Measurements from ENCODE around the gene CHRNG.

The CHRNG gene

GRCh38 chr2:232539298-232540231 is at the start of gene CHRNG:
Gene CHRNG, plus strand, starts transcription at chr2:232539692. Its CDS starts 56 bp downstream, at chr2:232539748.
- DNase-seq (no peak), ATAC-seq (ENCODE audit: insufficient read depth, low read depth) (no peak)
- Histone ChIP-seq H3K27me3 (ENCODE audit: insufficient read depth, low read length, poor library complexity) (no peaks in the 10 kb centered on the region), H3K4me1 (ENCODE audit: insufficient read depth, low read length) (no peaks in the 10 kb centered on the region), H3K79me2 (ENCODE audit: insufficient read depth, low read length) (no peaks in the 10 kb centered on the region), H3K4me2 (ENCODE audit: insufficient read depth, low read length) (no peak within 1 kb of the TSS), H4K20me1 (ENCODE audit: insufficient read depth, low read length) (peaks cover 23% of the 10 kb centered on the region), H3K9ac (ENCODE audit: low read depth, low read length) (no peak within 1 kb of the TSS), H3K4me3 (ENCODE audit: low read depth in 1 of 2, low read length in 2 of 2) (no peak within 1 kb of the TSS), H2AFZ (ENCODE audit: low read depth, low read length) (no peak within 1 kb of the TSS), H3K9me3 (ENCODE audit: insufficient read depth, low read length, severe bottlenecking) (peaks cover 2% of the 10 kb centered on the region), H3K36me3 (ENCODE audit: insufficient read depth, low read length) (0 out of 2 replicates have a peak, but pooled peaks cover 5% of the 10 kb centered on the region), H3K27ac (ENCODE audit: low read length) (no peak within 1 kb of the TSS)
- no peak for TF ChIP-seq EZH2 (IDR thresholded peaks at IDR 0.05; ENCODE audit: borderline replicate concordance, low read depth, low read length, severe bottlenecking)
- TF ChIP-seq CTCF (IDR thresholded peaks at IDR 0.05; ENCODE audit: borderline replicate concordance, extremely low read depth, low read length, poor library complexity, severe bottlenecking): no peak

- DNase-seq (no peak), ATAC-seq (ENCODE audit: insufficient read depth, low read depth) (no peak)
- Histone ChIP-seq H2AFZ (ENCODE audit: low read depth, low read length) (no peak overlapping the region), H3K4me3 (ENCODE audit: low read depth in 1 of 2, low read length in 2 of 2) (no peak overlapping the region), H3K4me2 (ENCODE audit: insufficient read depth, low read length) (no peak overlapping the region), H3K36me3 (ENCODE audit: insufficient read depth, low read length) (no peaks in the 10 kb centered on the region), H3K27ac (ENCODE audit: low read length) (no peak overlapping the region), H3K27me3 (ENCODE audit: insufficient read depth, low read length, poor library complexity) (peaks cover 1% of the 10 kb centered on the region), H3K9ac (ENCODE audit: low read depth, low read length) (no peak overlapping the region), H3K4me1 (ENCODE audit: insufficient read depth, low read length) (no peaks in the 10 kb centered on the region), H4K20me1 (ENCODE audit: insufficient read depth, low read length) (no peaks in the 10 kb centered on the region; the same call in none of the 2 replicates), H3K79me2 (ENCODE audit: insufficient read depth, low read length) (no peaks in the 10 kb centered on the region), H3K9me3 (ENCODE audit: insufficient read depth, low read length, severe bottlenecking) (no peaks in the 10 kb centered on the region)
- no peak for TF ChIP-seq CTCF (IDR thresholded peaks at IDR 0.05; ENCODE audit: borderline replicate concordance, extremely low read depth, low read length, poor library complexity, severe bottlenecking)
- no peak for TF ChIP-seq EZH2 (IDR thresholded peaks at IDR 0.05; ENCODE audit: borderline replicate concordance, low read depth, low read length, severe bottlenecking)
These were observed 49.0 kb upstream of the CHRNG start for GRCh38 chr2:232490221-232491138.

GRCh38 chr2:232491139-232491780 is 48.2 kb upstream of the CHRNG start:
- H3K4me2 ChIP-seq (ENCODE audit: insufficient read depth, low read length): no peak overlapping the region

More at GRCh38 chr2:232491139-232491780, 48.2 kb upstream of the CHRNG start:
- Histone ChIP-seq H2AFZ (ENCODE audit: low read depth, low read length) (no peak overlapping the region), H4K20me1 (ENCODE audit: insufficient read depth, low read length) (no peaks in the 10 kb centered on the region; the same call in none of the 2 replicates), H3K27ac (ENCODE audit: low read length) (no peak overlapping the region), H3K79me2 (ENCODE audit: insufficient read depth, low read length) (no peaks in the 10 kb centered on the region), H3K27me3 (ENCODE audit: insufficient read depth, low read length, poor library complexity) (peaks cover 3% of the 10 kb centered on the region), H3K9ac (ENCODE audit: low read depth, low read length) (no peak overlapping the region), H3K9me3 (ENCODE audit: insufficient read depth, low read length, severe bottlenecking) (no peaks in the 10 kb centered on the region), H3K4me3 (ENCODE audit: low read depth in 1 of 2, low read length in 2 of 2) (no peak overlapping the region), H3K4me1 (ENCODE audit: insufficient read depth, low read length) (no peaks in the 10 kb centered on the region), H3K36me3 (ENCODE audit: insufficient read depth, low read length) (no peaks in the 10 kb centered on the region)
- no peak for DNase-seq
- TF ChIP-seq CTCF (IDR thresholded peaks at IDR 0.05; ENCODE audit: borderline replicate concordance, extremely low read depth, low read length, poor library complexity, severe bottlenecking) (no peak), EZH2 (IDR thresholded peaks at IDR 0.05; ENCODE audit: borderline replicate concordance, low read depth, low read length, severe bottlenecking) (no peak)
- no peak for ATAC-seq (ENCODE audit: insufficient read depth, low read depth)
